ENCODE data around the gene RUNX3.

RUNX3 gene

DNA sequence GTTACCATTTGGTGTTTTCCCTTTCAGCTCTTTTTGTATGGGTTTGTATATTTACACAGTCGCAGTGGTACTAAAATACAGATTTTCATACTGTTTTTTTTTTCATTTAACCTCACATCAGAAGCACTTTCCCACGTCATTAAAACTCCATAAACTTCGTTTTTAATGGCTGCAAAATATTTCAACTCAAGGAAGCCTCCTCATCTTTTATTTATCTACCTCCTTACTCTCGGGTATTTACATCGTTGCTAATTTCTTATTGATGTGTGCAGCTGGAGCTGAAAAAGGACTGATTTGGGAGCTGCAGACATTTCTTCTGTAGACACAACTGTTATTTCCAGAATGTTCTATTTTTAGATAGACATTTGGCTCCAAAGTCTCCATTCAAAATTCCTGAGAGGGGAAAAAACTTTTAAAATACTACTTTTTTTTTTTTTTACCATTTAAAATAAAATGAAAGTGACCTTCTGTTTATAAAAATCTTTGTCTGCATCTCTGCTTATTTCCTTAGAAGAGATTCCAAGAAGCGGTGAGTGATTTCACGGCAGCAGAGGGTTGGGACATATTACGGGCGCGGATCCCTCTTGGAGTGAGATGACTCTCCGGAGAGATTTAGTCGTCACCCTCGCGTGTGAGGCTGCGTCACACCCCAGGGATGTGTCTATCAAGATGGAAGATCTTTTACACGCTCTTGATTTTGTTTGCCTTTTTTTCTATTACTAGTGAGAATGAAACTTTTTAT, 10.1 kb downstream of the RUNX3 start:
- no peak for TF ChIP-seq CTCF (IDR thresholded peaks at IDR 0.05; ENCODE audit: insufficient read depth, low read length, missing control alignments)
- no peak overlapping the region for H3K4me3 ChIP-seq (ENCODE audit: low read depth, low read length)
- no peak for DNase-seq (ENCODE audit: low read depth, low spot score)
- CTCF ChIA-PET, result interaction anchor here (1.5 to 5.9 kb wide), 2 partner anchors 11 to 181 kb away, joined by 7 to 36 read pairs; partner anchors contain the start of gene RUNX3
- POLR2A ChIA-PET, result no interaction called here

GRCh38 chr1:24918995-24919605, 11.0 kb downstream of the RUNX3 start:
- no peak for DNase-seq (ENCODE audit: low read depth, low spot score)
- CTCF ChIA-PET, result interaction anchor here (1.3 to 5.9 kb wide), 5 partner anchors 10 to 182 kb away, joined by 3 to 36 read pairs (median 5); partner anchors contain the start of gene RUNX3
- H3K4me3 ChIP-seq (ENCODE audit: low read depth, low read length), result no peak overlapping the region
- POLR2A ChIA-PET, result no interaction called here
- no peak for TF ChIP-seq CTCF (IDR thresholded peaks at IDR 0.05; ENCODE audit: insufficient read depth, low read length, missing control alignments)

DNA sequence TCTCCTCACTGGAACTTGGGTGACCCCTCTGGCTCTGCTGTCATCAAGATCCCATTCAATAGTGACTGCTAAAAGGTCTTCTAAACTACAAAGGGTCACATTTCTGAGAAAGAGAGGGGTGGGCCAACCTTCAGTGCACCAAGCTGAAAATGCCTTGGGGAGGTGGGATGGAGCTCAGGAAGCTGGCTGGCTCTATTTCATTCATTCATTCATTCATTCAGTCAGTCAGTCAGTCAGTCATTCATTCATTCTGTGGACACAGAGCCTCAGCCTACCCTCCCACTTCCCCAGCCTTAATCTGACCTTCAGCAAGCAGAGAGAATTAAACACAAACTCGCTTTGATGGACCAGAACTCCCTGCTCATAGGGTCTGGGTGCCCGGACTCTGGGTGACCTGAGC, 11.7 kb downstream of the RUNX3 start:
- no peak overlapping the region for H3K4me3 ChIP-seq (ENCODE audit: low read depth, low read length)
- POLR2A ChIA-PET, result interaction anchor here (0.7 kb wide), 1 partner anchor 995 kb away, joined by 3 read pairs; no protein-coding TSS in a partner anchor
- DNase-seq (ENCODE audit: low read depth, low spot score), result no peak
- CTCF ChIA-PET, result interaction anchor here (1.3 to 5.9 kb wide), 5 partner anchors 9 to 183 kb away, joined by 3 to 36 read pairs (median 5); partner anchors contain the start of gene RUNX3
- no peak for TF ChIP-seq CTCF (IDR thresholded peaks at IDR 0.05; ENCODE audit: insufficient read depth, low read length, missing control alignments)

DNA sequence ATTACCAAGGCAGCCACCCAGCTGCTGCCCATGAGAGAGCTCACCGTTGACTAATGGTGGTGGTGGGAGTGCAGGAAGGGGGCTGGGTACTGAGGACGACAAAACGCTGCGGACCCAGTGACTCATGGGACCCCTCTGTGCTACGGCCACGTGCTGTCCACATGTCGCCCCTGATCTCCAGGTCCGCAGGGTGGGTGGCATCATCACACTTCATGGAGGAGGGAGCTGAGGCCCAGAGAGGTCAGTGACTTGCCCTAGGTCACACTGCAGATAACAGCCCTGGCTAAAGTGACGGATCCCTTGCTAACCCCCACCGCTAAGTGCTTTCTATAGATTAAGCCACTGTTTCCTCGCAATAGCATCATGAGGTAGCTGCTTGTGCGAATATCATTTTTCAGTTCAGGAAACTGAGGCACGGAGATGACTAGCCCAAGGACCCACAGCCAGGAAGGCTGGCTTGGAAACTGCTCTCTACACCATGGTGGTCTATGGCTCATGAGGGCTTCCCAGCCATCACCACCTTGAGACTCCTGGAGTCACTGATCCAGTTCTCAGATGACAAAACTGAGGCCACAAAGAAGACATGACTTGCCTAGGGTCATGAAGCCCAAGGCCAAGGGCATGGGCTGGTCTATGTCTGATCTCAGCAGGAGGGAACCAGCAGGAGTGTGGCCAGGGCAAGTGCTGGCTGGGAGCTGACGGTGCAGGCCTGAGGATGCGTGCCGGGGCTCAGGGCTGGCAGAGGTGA, 12.6 kb downstream of the RUNX3 start:
- DNase-seq (ENCODE audit: low read depth, low spot score), result no peak
- CTCF ChIA-PET, result interaction anchor here (1.3 to 5.9 kb wide), 3 partner anchors 13 to 119 kb away, joined by 3 to 36 read pairs (median 5); partner anchors contain the start of gene RUNX3

GRCh38 chr1:24915816-24916602, 14.1 kb downstream of the RUNX3 start:
- no peak for TF ChIP-seq CTCF (IDR thresholded peaks at IDR 0.05; ENCODE audit: insufficient read depth, low read length, missing control alignments)
- no peak overlapping the region for H3K4me3 ChIP-seq (ENCODE audit: low read depth, low read length)
- DNase-seq (ENCODE audit: low read depth, low spot score), result no peak
- ChIA-PET POLR2A (no interaction called here), CTCF (interaction anchor here (0.9 kb wide), 1 partner anchor 12 kb away, joined by 4 read pairs; no protein-coding TSS in a partner anchor)

More for the DNA sequence above, 12.6 kb downstream of the RUNX3 start:
- TF ChIP-seq CTCF (IDR thresholded peaks at IDR 0.05; ENCODE audit: insufficient read depth, low read length, missing control alignments), result no peak
- POLR2A ChIA-PET, result no interaction called here
- no peak overlapping the region for H3K4me3 ChIP-seq (ENCODE audit: low read depth, low read length)
